SU-DHL-6 (cell line): ENCODE measurements around the gene IL36RN.

Source experiments
- H2AFZ ChIP-seq: fragments of 200-600 bp; sonication (generic); 2 replicates; pipeline ENCODE4 v1.6.1; 2014; ENCODE audit warnings: low read depth, mild to moderate bottlenecking, moderate library complexity, mixed read lengths, antibody characterized with exemption, low read length; ENCODE audit not compliant: severe bottlenecking
- H3F3A ChIP-seq: fragments of 200-600 bp; shearing (Covaris generic); 2 replicates; pipeline ENCODE4 v1.6.0; 2016; ENCODE audit warnings: antibody characterized with exemption, mild to moderate bottlenecking; ENCODE audit not compliant: insufficient read depth
- H3K27ac ChIP-seq: fragments of 200-600 bp; sonication (generic); 2 replicates; pipeline ENCODE4 v1.5.1; 2016; ENCODE audit warnings: low read depth, mild to moderate bottlenecking, low read length, moderate library complexity, mixed read lengths
- H3K27me3 ChIP-seq: fragments of 200-600 bp; sonication (generic), shearing (Covaris generic); 2 replicates; pipeline ENCODE4 v1.6.0; 2014; ENCODE audit warnings: mild to moderate bottlenecking, low read length
- H3K36me3 ChIP-seq: fragments of 200-600 bp; sonication (generic); 2 replicates; pipeline ENCODE4 v1.6.1; 2014; ENCODE audit warnings: mild to moderate bottlenecking, low read length, mixed read lengths
- H3K4me2 ChIP-seq: fragments of 300-600, 200-600 bp; shearing (Covaris generic), sonication (generic); 2 replicates; pipeline ENCODE4 v1.6.0; 2014; ENCODE audit warnings: low read length, low read depth, mild to moderate bottlenecking; ENCODE audit not compliant: poor library complexity, severe bottlenecking
- H3K4me3 ChIP-seq: fragments of 200-600 bp; sonication (generic); 2 replicates; pipeline ENCODE4 v1.5.1; 2014; ENCODE audit warnings: antibody characterized with exemption, low read length, mild to moderate bottlenecking, mixed read lengths; ENCODE audit not compliant: insufficient read depth, poor library complexity, severe bottlenecking
- H3K79me2 ChIP-seq: fragments of 200-600 bp; sonication (generic); 2 replicates; pipeline ENCODE4 v1.6.1; 2014; ENCODE audit warnings: mild to moderate bottlenecking, low read length, moderate library complexity; ENCODE audit not compliant: insufficient read depth
- H3K9ac ChIP-seq: fragments of 200-600 bp; sonication (generic); 2 replicates; pipeline ENCODE4 v1.7.0; 2014; ENCODE audit warnings: mild to moderate bottlenecking, low read length
- H3K9me2 ChIP-seq: fragments of 200-600 bp; sonication (generic); replicated peaks from 2 replicates; pipeline ENCODE4 v1.6.1; 2014; ENCODE audit warnings: low read length; ENCODE audit not compliant: insufficient read depth
- H3K9me3 ChIP-seq: fragments of 200-600 bp; sonication (generic); 2 replicates; pipeline ENCODE4 v1.6.1; 2014; ENCODE audit warnings: low read length, mixed read lengths; ENCODE audit not compliant: insufficient read depth
- H4K20me1 ChIP-seq: fragments of 200-600 bp; sonication (generic); 2 replicates; pipeline ENCODE4 v1.6.1; 2014; ENCODE audit warnings: low read depth, mild to moderate bottlenecking, antibody characterized with exemption, low read length, moderate library complexity, mixed read lengths
- EZH2phosphoT487 ChIP-seq: fragments of 200-600 bp; sonication (generic), shearing (Covaris generic); conservative IDR thresholded peaks from 2 replicates; pipeline ENCODE4 v1.6.1; 2018; ENCODE audit warnings: mild to moderate bottlenecking, antibody characterized with exemption, low read length, moderate library complexity, mixed read lengths
- TF ChIP-seq, protein P1 (sequence below): fragments of 200-600 bp; sonication (generic); IDR thresholded peaks from one replicate; pipeline ENCODE4 v1.5.1; 2017; ENCODE audit warnings: antibody characterized with exemption, mild to moderate bottlenecking, low read length, moderate library complexity; ENCODE audit not compliant: insufficient read depth, poor library complexity, severe bottlenecking

IL36RN gene

DNA sequence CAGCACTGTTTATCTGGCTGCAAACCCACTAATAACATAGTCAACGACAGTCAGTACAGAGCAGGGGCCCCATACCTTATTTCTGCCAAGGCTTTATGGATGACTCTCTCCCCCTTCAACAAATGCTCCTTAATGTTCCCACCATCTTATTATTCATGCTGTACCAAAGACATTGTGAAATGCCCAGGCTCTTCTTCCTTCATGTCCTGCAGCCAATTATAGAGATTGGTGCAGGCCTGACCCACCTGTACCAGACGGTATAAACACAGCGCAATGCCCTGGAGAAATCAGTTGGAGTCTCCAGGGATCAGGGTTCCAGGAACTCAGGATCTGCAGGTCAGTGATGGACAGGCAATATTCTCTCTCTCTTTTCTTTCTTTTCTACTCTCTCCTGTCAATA lies 8.7 kb downstream of the IL36RN start, which contains the start of gene IL1F10:
TSS of gene IL1F10 (plus strand) at position 290 of the 400 bp plus-strand sequence. CDS start 4,769 bp downstream, outside the sequence.
- H3K4me3 ChIP-seq: no peak within 1 kb of the TSS
- H3K36me3 ChIP-seq: no peaks in the 10 kb centered on the region
- H3K79me2 ChIP-seq: no peaks in the 10 kb centered on the region
- H3K27ac ChIP-seq: no peak within 1 kb of the TSS
- no peak within 1 kb of the TSS for H3K9ac ChIP-seq
- H3F3A ChIP-seq: no peaks in the 10 kb centered on the region
- no peaks in the 10 kb centered on the region for H3K27me3 ChIP-seq
- H3K9me2 ChIP-seq: no peaks in the 10 kb centered on the region
- H3K9me3 ChIP-seq: no peaks in the 10 kb centered on the region
- TF ChIP-seq EZH2phosphoT487: no peak
- TF ChIP-seq, protein P1, sequence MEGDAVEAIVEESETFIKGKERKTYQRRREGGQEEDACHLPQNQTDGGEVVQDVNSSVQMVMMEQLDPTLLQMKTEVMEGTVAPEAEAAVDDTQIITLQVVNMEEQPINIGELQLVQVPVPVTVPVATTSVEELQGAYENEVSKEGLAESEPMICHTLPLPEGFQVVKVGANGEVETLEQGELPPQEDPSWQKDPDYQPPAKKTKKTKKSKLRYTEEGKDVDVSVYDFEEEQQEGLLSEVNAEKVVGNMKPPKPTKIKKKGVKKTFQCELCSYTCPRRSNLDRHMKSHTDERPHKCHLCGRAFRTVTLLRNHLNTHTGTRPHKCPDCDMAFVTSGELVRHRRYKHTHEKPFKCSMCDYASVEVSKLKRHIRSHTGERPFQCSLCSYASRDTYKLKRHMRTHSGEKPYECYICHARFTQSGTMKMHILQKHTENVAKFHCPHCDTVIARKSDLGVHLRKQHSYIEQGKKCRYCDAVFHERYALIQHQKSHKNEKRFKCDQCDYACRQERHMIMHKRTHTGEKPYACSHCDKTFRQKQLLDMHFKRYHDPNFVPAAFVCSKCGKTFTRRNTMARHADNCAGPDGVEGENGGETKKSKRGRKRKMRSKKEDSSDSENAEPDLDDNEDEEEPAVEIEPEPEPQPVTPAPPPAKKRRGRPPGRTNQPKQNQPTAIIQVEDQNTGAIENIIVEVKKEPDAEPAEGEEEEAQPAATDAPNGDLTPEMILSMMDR: no peak
- no peak within 1 kb of the TSS for H3K4me2 ChIP-seq
- H2AFZ ChIP-seq: no peak within 1 kb of the TSS
- no peaks in the 10 kb centered on the region for H4K20me1 ChIP-seq

DNA sequence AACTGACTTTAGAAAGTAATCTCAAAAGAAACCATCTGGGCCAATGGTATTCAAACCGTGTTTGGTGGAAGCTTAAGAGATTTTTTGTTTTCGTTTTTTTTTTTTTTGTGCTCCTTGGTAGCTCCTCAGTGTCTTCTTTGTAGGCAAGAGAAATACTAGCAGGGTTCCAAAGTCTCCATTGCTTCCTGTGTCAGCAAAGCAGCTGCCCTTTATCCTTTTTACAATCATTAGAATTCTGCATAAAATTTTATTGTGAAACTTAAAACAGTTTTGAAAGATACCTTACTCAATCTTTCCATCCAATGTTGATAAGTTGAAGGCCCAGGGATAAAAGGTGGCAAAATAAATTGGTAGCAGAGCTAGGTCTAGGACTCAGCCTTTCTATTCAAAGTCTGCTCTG lies 9.3 kb downstream of the IL36RN start:
- TF ChIP-seq, protein P1: no peak
- no peak for TF ChIP-seq EZH2phosphoT487
- no peak overlapping the region for H3K27ac ChIP-seq
- no peaks in the 10 kb centered on the region for H3F3A ChIP-seq
- no peak overlapping the region for H2AFZ ChIP-seq
- no peak overlapping the region for H3K4me3 ChIP-seq
- no peak overlapping the region for H3K9ac ChIP-seq
- H3K79me2 ChIP-seq: no peaks in the 10 kb centered on the region
- H3K36me3 ChIP-seq: no peaks in the 10 kb centered on the region
- no peaks in the 10 kb centered on the region for H3K9me3 ChIP-seq
- no peak overlapping the region for H3K4me2 ChIP-seq
- no peaks in the 10 kb centered on the region for H4K20me1 ChIP-seq
- H3K9me2 ChIP-seq: no peaks in the 10 kb centered on the region
- H3K27me3 ChIP-seq: no peaks in the 10 kb centered on the region

DNA sequence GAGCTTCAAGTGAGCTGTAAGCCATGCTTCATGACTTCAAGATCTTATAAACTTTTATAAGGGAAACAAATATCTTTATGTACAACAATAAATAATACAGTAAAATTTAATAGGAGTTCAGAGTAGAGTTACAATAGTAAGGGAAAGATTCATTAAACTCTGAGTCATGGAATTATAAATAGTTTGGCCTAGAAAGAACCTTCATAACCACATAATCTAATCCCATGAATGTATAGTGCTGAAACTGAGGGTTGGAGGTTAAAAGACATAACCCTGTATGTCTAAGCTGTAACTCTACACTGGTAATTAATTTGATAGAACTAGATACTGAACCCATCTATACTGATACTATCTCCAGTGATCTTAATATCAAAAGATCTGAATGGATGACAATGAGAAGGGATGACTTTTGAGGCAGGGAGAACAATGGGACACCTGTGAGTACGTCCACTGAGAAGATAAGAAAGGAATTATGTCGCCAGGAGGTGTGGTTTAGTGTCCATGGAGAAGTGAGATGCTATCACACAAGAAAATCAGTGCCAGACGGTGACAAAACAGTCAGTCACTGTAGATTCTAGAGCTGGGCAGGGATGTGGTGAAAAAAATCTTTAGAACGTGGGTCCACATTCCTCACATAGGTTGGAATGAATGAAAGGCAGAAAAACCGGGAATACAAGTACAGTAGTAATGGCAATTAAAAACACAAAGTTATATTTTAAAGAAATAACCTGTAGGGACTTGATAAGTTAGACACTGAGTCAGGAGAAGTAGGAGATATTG lies 9.9 kb downstream of the IL36RN start:
- no peaks in the 10 kb centered on the region for H3K27me3 ChIP-seq
- no peaks in the 10 kb centered on the region for H3K36me3 ChIP-seq
- TF ChIP-seq, protein P1: no peak
- TF ChIP-seq EZH2phosphoT487: no peak
- H3K4me3 ChIP-seq: no peak overlapping the region
- no peaks in the 10 kb centered on the region for H3K9me2 ChIP-seq
- H4K20me1 ChIP-seq: no peaks in the 10 kb centered on the region
- H3K27ac ChIP-seq: no peak overlapping the region
- no peak overlapping the region for H2AFZ ChIP-seq
- no peaks in the 10 kb centered on the region for H3F3A ChIP-seq
- no peaks in the 10 kb centered on the region for H3K9me3 ChIP-seq
- H3K4me2 ChIP-seq: no peak overlapping the region
- H3K79me2 ChIP-seq: no peaks in the 10 kb centered on the region
- H3K9ac ChIP-seq: no peak overlapping the region
